DOHH2 (cell line): Measurements from ENCODE around the gene FIGN.

Source experiments
- H3F3A ChIP-seq: fragments of 200-600 bp; sonication (generic), shearing (Covaris generic); 2 replicates; pipeline ENCODE4 v1.6.0; 2016; ENCODE audit warnings: antibody characterized with exemption, mild to moderate bottlenecking; ENCODE audit not compliant: control insufficient read depth, insufficient read depth
- H3K27ac ChIP-seq: fragments of 200-600 bp; sonication (generic); 2 replicates; pipeline ENCODE4 v1.5.1; 2014; ENCODE audit warnings: low read depth, mild to moderate bottlenecking, low read length, moderate library complexity
- H3K27me3 ChIP-seq: fragments of 200-600 bp; sonication (generic); 2 replicates; pipeline ENCODE4 v1.6.1; 2014; ENCODE audit warnings: mild to moderate bottlenecking, low read length, mixed read lengths; ENCODE audit not compliant: control insufficient read depth
- H3K36me3 ChIP-seq: fragments of 200-600 bp; sonication (generic); 2 replicates; pipeline ENCODE4 v1.6.1; 2014; ENCODE audit warnings: mild to moderate bottlenecking, low read length, moderate library complexity, mixed read lengths; ENCODE audit not compliant: control insufficient read depth
- H3K4me1 ChIP-seq: fragments of 200-600 bp; sonication (generic); 2 replicates; pipeline ENCODE4 v1.6.1; 2014; ENCODE audit warnings: mild to moderate bottlenecking, low read length, mixed read lengths; ENCODE audit not compliant: control insufficient read depth
- H3K4me2 ChIP-seq: fragments of 200-600 bp; sonication (generic); 2 replicates; pipeline ENCODE4 v1.6.0; 2014; ENCODE audit warnings: mild to moderate bottlenecking, low read length, moderate library complexity
- H3K4me3 ChIP-seq: fragments of 200-600 bp; sonication (generic); 2 replicates; pipeline ENCODE4 v1.5.1; 2014; ENCODE audit warnings: mild to moderate bottlenecking, low read length, mixed read lengths
- H3K79me2 ChIP-seq: fragments of 200-600 bp; sonication (generic); 2 replicates; pipeline ENCODE4 v1.6.1; 2014; ENCODE audit warnings: mild to moderate bottlenecking, low read length, mixed read lengths; ENCODE audit not compliant: control insufficient read depth
- H3K9me2 ChIP-seq: fragments of 200-600 bp; sonication (generic); replicated peaks from 2 replicates; pipeline ENCODE4 v1.6.1; 2014; ENCODE audit warnings: mild to moderate bottlenecking, low read length, mixed read lengths; ENCODE audit not compliant: control insufficient read depth
- H3K9me3 ChIP-seq: fragments of 200-600 bp; sonication (generic); 2 replicates; pipeline ENCODE4 v1.6.1; 2014; ENCODE audit warnings: antibody characterized with exemption, low read length, mixed read lengths; ENCODE audit not compliant: control insufficient read depth, insufficient read depth
- H4K20me1 ChIP-seq: fragments of 200-600 bp; sonication (generic); 2 replicates; pipeline ENCODE4 v1.6.0; 2014; ENCODE audit warnings: low read depth, mild to moderate bottlenecking, antibody characterized with exemption, low read length, moderate library complexity; ENCODE audit not compliant: control insufficient read depth, insufficient read depth
- CTCF ChIP-seq: fragments of 200-600 bp; sonication (generic); IDR thresholded peaks from one replicate; pipeline ENCODE4 v1.5.1; 2014; ENCODE audit warnings: antibody characterized with exemption, mild to moderate bottlenecking, low read depth, low read length; ENCODE audit not compliant: poor library complexity, severe bottlenecking
- EZH2phosphoT487 ChIP-seq: fragments of 200-600 bp; sonication (generic); IDR thresholded peaks from 2 replicates; pipeline ENCODE4 v1.6.1; 2017; ENCODE audit warnings: borderline replicate concordance, mild to moderate bottlenecking, antibody characterized with exemption, low read length, moderate library complexity, mixed read lengths

FIGN gene

GRCh38 chr2:163713534-163714311, 22.1 kb downstream of the FIGN start:
- H3K36me3 ChIP-seq = no peaks in the 10 kb centered on the region
- no peaks in the 10 kb centered on the region for H3K79me2 ChIP-seq
- H3K9me2 ChIP-seq = no peaks in the 10 kb centered on the region
- H3K27ac ChIP-seq = no peak overlapping the region
- no peaks in the 10 kb centered on the region for H3K27me3 ChIP-seq
- H4K20me1 ChIP-seq = no peaks in the 10 kb centered on the region
- TF ChIP-seq EZH2phosphoT487 = no peak
- TF ChIP-seq CTCF = no peak
- H3K4me1 ChIP-seq = no peaks in the 10 kb centered on the region
- no peaks in the 10 kb centered on the region for H3K9me3 ChIP-seq
- no peak overlapping the region for H3K4me3 ChIP-seq
- H3F3A ChIP-seq = no peaks in the 10 kb centered on the region
- no peak overlapping the region for H3K4me2 ChIP-seq

GRCh38 chr2:163711699-163712098, 24.1 kb downstream of the FIGN start:
- no peaks in the 10 kb centered on the region for H4K20me1 ChIP-seq
- no peak overlapping the region for H3K27ac ChIP-seq
- H3K36me3 ChIP-seq = no peaks in the 10 kb centered on the region
- H3K9me3 ChIP-seq = no peaks in the 10 kb centered on the region
- H3K79me2 ChIP-seq = no peaks in the 10 kb centered on the region
- no peak overlapping the region for H3K4me3 ChIP-seq
- H3K27me3 ChIP-seq = no peaks in the 10 kb centered on the region
- H3K9me2 ChIP-seq = no peaks in the 10 kb centered on the region
- H3K4me1 ChIP-seq = no peaks in the 10 kb centered on the region
- no peak for TF ChIP-seq CTCF
- no peak for TF ChIP-seq EZH2phosphoT487
- H3K4me2 ChIP-seq = no peak overlapping the region
- H3F3A ChIP-seq = no peaks in the 10 kb centered on the region

GRCh38 chr2:163711258-163711657, 24.6 kb downstream of the FIGN start:
- H3K9me2 ChIP-seq = no peaks in the 10 kb centered on the region
- TF ChIP-seq EZH2phosphoT487 = no peak
- no peak for TF ChIP-seq CTCF
- H3K36me3 ChIP-seq = no peaks in the 10 kb centered on the region
- no peaks in the 10 kb centered on the region for H3K9me3 ChIP-seq
- no peak overlapping the region for H3K4me3 ChIP-seq
- H3K27me3 ChIP-seq = no peaks in the 10 kb centered on the region
- H4K20me1 ChIP-seq = no peaks in the 10 kb centered on the region
- no peaks in the 10 kb centered on the region for H3K79me2 ChIP-seq
- no peak overlapping the region for H3K27ac ChIP-seq
- H3K4me1 ChIP-seq = no peaks in the 10 kb centered on the region
- no peaks in the 10 kb centered on the region for H3F3A ChIP-seq
- no peak overlapping the region for H3K4me2 ChIP-seq
